ENCODE data around the gene PPM1H.

- TF ChIP-seq CTCF (conservative IDR thresholded peaks at IDR 0.05; ENCODE audit: low read length): no peak
- TF ChIP-seq EZH2phosphoT487 (IDR thresholded peaks at IDR 0.05; ENCODE audit: borderline replicate concordance): no peak
Observed at GRCh38 chr12:62739266-62740015, 195.5 kb downstream of the PPM1H start.

Measured in Loucy (cell line).